ENCODE data around the gene SAXO1.
"Not testable (repeated sequence)": the region's sequence is repeated elsewhere in the genome, so short reads cannot be mapped to it uniquely, and the experiment has no call there.

Gene SAXO1

GRCh38 chr9:18969128-18969527, 63.9 kb downstream of the SAXO1 start:
- no peak for DNase-seq

DNA sequence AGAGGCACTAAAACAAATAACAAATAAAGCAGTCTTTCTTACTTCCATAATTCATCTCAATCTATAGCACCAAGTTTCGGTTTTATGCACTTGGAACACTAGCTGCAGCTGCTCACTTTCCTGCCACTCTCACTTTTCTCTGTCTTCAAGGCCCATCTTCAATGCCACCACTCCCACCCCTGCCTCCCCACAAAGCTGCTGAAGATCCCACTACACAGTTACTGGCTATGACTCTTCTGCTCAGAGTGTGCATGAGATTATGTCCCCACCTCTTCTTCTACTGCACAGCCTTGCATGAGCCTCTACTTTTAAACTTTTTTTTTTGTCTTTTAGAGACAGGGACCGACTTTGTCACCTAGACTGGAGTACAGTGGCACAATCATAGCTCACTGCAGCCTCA, 77.4 kb downstream of the SAXO1 start:
- no peak for DNase-seq

GRCh38 chr9:18951936-18952335, 81.1 kb downstream of the SAXO1 start:
- DNase-seq: no peak

DNA sequence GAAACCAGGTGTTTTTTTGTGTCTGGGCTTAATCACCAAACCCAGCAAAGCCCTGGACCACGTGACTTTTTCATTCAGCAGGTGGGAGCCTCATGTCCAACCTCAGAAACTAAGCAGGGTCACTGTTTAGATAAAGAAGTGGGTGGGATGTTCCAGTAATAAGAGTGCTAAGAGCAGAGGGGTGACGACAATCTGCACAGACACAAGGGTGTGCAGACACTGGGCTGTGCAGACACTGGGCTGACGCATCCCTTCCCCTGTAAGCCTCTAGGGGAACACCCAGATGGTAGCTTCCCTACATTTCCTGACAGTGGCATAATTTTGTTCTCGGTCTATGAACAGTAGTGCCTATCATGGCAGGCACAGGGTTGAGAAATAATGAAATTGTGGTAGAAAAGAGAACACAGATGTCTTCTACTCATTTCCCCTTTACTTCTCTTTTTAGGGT, 85.1 kb downstream of the SAXO1 start:
- DNase-seq: no peak

DNA sequence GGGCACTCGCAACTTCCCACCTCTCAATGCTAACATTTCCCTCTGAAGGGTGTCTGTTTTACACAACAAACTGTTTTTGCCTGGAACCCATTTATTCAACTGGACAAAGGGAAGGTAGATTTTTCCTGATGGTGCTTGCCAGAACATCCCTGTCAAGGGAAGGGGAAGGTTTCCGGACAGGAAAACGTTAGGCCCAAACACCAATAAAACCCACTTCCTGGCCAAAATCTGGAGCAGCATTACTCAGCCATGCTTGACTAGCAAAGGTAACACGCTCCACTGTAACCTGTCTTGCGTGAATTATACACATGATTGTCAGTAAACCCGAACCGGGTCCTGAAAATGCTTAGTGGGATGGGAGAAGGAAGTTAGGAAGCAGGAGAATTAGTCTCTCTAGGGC, 90.2 kb downstream of the SAXO1 start:
- no peak for DNase-seq

DNA sequence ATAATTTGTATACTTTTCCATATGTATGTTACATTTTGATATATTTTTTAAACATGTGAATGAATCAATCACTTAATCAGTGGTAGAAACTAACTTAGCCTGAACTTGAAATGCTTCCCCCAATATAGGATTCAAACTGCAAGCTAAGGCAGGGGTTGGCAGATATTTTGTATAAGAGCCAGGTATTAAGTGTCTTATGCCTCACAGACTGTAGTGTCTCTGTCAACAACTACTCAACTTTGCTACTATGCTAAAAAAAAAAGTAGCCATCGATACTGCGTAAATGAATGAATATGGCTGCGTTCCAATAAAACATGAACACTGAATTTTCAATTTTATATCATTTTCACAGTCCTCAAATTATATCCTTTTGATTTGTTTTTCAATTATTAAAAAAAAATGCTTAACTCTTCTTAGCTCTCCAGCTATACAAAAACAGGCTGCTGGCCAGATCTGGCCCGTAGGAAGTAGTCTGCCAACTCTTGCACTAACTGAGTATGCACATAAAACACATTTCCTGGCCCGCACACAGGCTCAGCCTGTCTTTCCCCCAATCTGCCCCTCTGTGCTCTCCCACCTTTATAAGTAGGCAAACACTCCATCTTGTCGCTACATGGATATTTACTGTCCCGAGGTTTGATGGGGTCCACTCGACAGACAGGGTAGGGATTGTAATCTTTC, 91.8 kb downstream of the SAXO1 start:
- DNase-seq: no peak

DNA sequence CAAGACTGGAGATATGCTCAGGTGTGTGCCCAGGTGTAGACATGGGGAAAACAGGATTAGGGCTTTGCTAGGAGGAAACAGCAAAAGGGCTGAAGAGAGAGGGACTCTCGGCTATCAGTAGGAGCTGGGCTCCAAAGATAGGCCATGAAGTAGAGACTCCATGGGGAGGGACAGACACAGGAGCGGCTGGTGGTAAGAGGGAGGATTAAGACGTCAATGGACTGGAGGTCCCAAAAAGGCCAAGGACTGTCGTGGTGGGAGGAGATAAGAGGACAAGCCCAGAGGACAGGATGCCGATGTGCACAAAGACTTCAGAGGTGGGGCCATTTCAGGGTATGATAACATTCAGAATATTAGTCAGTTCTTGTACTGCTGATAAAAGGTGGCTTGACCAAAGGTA, 93.1 kb downstream of the SAXO1 start:
- no peak for DNase-seq

GRCh38 chr9:18936094-18936871, 96.7 kb downstream of the SAXO1 start:
- DNase-seq: no peak

DNA sequence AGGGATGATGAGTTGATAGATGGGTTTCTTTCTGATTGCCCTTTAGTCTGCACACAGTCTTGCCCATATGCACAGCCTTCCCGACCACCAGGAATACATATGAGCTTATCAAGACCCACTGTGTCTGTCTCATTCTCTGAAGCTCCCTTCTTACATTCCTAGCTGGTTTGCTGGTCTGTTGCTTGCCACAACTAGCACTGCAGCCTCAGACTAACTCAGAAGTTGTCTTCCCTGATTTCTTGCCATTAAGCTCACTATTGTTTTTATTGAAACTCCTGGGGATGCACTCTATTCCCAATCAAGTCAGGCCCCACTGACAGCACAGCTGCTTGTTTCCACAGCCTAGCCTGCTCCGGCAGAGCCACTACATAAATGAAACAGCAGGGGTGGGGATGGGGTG, 97.5 kb downstream of the SAXO1 start:
- no peak for DNase-seq

DNA sequence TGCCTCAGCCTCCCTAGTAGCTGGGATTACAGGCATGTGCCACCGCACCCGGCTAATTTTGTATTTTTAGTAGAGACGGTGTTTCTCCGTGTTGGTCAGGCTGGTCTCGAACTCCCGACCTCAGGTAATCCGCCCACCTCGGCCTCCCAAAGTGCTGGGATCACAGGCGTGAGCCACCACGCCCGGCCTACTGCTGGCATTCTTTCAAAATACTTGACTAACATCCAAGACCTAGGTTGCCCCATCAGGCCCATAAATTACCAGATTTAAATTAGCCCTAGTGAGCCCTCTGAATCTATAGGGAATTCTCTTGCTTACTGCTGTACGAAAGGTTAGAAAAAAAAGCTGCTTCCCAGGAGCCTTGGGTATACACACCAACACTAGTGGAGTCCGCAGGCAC, 102.4 kb downstream of the SAXO1 start:
- not testable (repeated sequence) for DNase-seq

DNA sequence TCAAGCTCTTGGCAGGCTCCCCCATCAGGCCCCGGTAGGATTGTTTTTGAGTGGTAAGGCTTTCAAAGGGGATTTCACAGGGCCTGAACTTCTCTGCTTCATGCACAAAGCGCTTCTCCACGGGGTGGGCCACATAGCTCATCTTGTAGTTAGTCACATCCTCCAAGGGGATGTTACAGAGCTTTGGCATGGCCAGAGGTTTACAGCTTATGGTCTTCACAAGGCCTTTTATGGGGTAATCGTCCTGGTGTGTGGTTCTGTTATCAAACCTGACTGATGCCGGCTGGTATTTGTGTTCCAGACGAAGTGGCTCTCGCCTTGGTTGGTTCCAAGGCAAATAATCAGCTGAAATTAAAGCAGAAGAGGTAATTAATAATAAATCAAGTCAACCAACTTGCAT, 104.3 kb downstream of the SAXO1 start:
- peak; percentile 28 for DNase-seq

DNA sequence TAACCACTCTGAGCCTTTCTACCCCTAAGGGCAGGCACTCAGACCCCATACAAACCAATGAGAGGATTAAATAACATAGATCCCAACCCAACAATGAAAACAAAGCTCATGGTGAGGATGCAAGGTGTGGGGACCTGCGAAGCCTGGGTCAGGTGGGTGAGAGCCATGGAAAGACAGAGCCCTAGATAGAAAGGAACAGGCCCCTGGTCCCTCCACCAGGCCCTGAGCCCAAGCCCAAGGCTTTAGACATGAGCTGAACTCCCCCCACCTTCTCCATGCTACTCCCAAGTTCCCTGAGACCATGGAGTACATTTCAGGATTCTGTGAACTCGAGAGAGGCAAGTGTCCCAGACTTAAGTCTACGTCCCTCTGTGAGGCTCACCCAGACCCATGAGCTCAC, 106.5 kb downstream of the SAXO1 start:
- no peak for DNase-seq

GRCh38 chr9:18925880-18926279, 107.1 kb downstream of the SAXO1 start:
- no peak for DNase-seq

GRCh38 chr9:18923671-18924430, 109.2 kb downstream of the SAXO1 start:
- no peak for DNase-seq

- DNase-seq: no peak
These were observed 109.8 kb downstream of the SAXO1 start for GRCh38 chr9:18923167-18923566.

- no peak for DNase-seq
These were observed 110.7 kb downstream of the SAXO1 start for GRCh38 chr9:18922161-18922885.

GRCh38 chr9:18921366-18922075, 111.5 kb downstream of the SAXO1 start:
- DNase-seq: peak; percentile 42

- peak; percentile 52 for DNase-seq
These were observed 112.6 kb downstream of the SAXO1 start for GRCh38 chr9:18920141-18921084.

- DNase-seq: no peak
These were observed 121.2 kb downstream of the SAXO1 start for GRCh38 chr9:18911714-18912342.

DNA sequence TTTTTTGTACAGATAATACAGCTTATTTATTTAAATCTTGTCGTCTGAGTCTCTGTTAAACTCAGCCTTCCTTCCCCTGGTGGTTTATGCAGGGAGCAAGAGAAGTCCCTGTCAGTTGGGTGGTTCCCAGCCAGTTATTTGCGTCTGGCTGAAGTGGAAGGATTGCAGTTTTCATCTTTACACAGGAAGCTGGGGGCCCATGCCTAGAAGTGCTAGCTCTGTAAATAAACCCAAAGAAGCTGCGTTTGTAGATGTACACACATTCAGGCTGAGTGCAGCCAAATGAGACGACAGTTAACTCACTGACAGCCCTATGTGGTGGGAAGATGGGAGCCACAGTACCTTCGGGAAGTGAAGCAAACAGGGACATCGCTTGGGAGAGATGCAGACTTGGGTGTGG, 122.1 kb downstream of the SAXO1 start:
- no peak for DNase-seq

DNA sequence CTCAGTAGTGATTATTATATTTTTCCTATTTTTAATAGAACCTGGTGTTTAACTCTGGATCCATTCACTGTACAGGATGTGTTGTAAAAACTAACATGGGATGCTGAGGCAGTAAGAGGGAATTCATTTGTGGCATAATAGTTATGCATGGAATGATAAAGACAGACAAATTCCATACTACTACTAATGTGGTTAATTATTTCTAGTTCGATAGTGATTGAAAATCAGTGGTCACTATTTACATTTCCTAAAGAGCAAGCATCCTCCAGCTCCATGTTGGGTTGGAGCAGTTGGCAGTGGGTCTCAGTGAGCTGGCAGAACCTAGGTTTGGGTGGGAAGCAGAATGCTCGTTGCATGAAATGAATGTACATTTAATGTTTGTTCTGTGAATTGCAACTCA, 122.6 kb downstream of the SAXO1 start:
- DNase-seq: peak; percentile 37

Data from fibroblast of skin of right biceps (primary cell).